ENCODE measurements around the gene HK1.

DNA sequence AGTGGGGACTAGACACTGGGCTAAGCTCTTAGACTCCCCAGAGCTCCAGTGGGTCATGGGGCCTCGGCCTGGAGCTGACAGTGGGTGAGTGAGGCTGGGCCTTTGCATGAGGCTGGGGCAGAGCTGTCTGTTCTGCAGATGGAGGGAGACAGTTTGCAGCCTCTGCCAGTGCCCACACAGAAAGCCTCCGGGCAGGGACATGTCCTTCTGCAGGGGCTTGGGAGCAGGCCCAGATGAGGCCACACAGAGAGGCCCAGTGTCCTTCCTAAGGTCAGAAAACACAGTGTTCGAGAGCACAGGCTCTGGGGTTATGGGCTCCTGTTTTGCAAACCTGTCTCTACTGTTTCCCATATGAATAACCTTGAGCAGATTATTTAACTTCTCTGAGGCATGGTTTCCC, 25.1 kb upstream of the HK1 start:
- TF ChIP-seq ZNF644 (CRISPR knock-in tag; IDR thresholded peaks at IDR 0.05; ENCODE audit: low read depth), result no peak
- TF ChIP-seq SMC3 (IDR thresholded peaks at IDR 0.05; ENCODE audit: low read length), result no peak
- no peak for TF ChIP-seq STAG1 (CRISPR knock-in tag; IDR thresholded peaks at IDR 0.05)
- TF ChIP-seq, protein P1, sequence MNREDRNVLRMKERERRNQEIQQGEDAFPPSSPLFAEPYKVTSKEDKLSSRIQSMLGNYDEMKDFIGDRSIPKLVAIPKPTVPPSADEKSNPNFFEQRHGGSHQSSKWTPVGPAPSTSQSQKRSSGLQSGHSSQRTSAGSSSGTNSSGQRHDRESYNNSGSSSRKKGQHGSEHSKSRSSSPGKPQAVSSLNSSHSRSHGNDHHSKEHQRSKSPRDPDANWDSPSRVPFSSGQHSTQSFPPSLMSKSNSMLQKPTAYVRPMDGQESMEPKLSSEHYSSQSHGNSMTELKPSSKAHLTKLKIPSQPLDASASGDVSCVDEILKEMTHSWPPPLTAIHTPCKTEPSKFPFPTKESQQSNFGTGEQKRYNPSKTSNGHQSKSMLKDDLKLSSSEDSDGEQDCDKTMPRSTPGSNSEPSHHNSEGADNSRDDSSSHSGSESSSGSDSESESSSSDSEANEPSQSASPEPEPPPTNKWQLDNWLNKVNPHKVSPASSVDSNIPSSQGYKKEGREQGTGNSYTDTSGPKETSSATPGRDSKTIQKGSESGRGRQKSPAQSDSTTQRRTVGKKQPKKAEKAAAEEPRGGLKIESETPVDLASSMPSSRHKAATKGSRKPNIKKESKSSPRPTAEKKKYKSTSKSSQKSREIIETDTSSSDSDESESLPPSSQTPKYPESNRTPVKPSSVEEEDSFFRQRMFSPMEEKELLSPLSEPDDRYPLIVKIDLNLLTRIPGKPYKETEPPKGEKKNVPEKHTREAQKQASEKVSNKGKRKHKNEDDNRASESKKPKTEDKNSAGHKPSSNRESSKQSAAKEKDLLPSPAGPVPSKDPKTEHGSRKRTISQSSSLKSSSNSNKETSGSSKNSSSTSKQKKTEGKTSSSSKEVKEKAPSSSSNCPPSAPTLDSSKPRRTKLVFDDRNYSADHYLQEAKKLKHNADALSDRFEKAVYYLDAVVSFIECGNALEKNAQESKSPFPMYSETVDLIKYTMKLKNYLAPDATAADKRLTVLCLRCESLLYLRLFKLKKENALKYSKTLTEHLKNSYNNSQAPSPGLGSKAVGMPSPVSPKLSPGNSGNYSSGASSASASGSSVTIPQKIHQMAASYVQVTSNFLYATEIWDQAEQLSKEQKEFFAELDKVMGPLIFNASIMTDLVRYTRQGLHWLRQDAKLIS (CRISPR knock-in tag; IDR thresholded peaks at IDR 0.05), result no peak
- TF ChIP-seq, protein P2, sequence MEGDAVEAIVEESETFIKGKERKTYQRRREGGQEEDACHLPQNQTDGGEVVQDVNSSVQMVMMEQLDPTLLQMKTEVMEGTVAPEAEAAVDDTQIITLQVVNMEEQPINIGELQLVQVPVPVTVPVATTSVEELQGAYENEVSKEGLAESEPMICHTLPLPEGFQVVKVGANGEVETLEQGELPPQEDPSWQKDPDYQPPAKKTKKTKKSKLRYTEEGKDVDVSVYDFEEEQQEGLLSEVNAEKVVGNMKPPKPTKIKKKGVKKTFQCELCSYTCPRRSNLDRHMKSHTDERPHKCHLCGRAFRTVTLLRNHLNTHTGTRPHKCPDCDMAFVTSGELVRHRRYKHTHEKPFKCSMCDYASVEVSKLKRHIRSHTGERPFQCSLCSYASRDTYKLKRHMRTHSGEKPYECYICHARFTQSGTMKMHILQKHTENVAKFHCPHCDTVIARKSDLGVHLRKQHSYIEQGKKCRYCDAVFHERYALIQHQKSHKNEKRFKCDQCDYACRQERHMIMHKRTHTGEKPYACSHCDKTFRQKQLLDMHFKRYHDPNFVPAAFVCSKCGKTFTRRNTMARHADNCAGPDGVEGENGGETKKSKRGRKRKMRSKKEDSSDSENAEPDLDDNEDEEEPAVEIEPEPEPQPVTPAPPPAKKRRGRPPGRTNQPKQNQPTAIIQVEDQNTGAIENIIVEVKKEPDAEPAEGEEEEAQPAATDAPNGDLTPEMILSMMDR (CRISPR knock-in tag; IDR thresholded peaks at IDR 0.05), result no peak
- no peak for TF ChIP-seq KDM5A (IDR thresholded peaks at IDR 0.05; ENCODE audit: borderline replicate concordance, low read length)
- TF ChIP-seq, protein P3, sequence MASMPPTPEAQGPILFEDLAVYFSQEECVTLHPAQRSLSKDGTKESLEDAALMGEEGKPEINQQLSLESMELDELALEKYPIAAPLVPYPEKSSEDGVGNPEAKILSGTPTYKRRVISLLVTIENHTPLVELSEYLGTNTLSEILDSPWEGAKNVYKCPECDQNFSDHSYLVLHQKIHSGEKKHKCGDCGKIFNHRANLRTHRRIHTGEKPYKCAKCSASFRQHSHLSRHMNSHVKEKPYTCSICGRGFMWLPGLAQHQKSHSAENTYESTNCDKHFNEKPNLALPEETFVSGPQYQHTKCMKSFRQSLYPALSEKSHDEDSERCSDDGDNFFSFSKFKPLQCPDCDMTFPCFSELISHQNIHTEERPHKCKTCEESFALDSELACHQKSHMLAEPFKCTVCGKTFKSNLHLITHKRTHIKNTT (CRISPR knock-in tag; IDR thresholded peaks at IDR 0.05), result no peak

Measured in HepG2 (cell line).